Endothelial cell of umbilical vein (primary cell): ENCODE data around the gene ZNF777.

Experiments used
- CTCF ChIP-seq, 2 donors: IDR thresholded peaks; 1 replicate in 1 of 2; 2 replicates in 1 of 2; pipeline ENCODE4 v1.5.1; 2011; ENCODE audit warnings: low read length in 2 of 2, mild to moderate bottlenecking in 2 of 2, moderate library complexity in 2 of 2, control low read depth in 1 of 2, inconsistent platforms in 1 of 2, low read depth in 1 of 2; ENCODE audit not compliant: insufficient read depth in 1 of 2; ENCODE audit errors: extremely low read depth in 1 of 2
- EZH2 ChIP-seq: IDR thresholded peaks from 2 replicates; pipeline ENCODE4 v1.6.1; 2012; ENCODE audit warnings: borderline replicate concordance, low read depth, mild to moderate bottlenecking, moderate library complexity, low read length, inconsistent platforms; ENCODE audit not compliant: severe bottlenecking
- FOS ChIP-seq: IDR thresholded peaks from 2 replicates; pipeline ENCODE4 v1.6.1; 2011; ENCODE audit warnings: mild to moderate bottlenecking, low read length, moderate library complexity, borderline replicate concordance; ENCODE audit not compliant: insufficient read depth
- GATA2 ChIP-seq: IDR thresholded peaks from 2 replicates; pipeline ENCODE4 v1.7.0; 2011; ENCODE audit warnings: low read depth, mild to moderate bottlenecking, moderate library complexity, mixed read lengths, low read length; ENCODE audit not compliant: insufficient read length, insufficient read depth
- JUN ChIP-seq: IDR thresholded peaks from 2 replicates; pipeline ENCODE4 v1.6.1; 2011; ENCODE audit warnings: borderline replicate concordance, low read depth; ENCODE audit not compliant: insufficient read length, insufficient read depth
- MAX ChIP-seq: IDR thresholded peaks from 2 replicates; pipeline ENCODE4 v1.6.1; 2011; ENCODE audit not compliant: insufficient read depth, insufficient read length
- MYC ChIP-seq: IDR thresholded peaks from one replicate; pipeline ENCODE4 v1.6.1; 2011; ENCODE audit warnings: mild to moderate bottlenecking, low read depth, low read length
- POLR2A ChIP-seq: IDR thresholded peaks from 2 replicates; pipeline ENCODE4 v1.6.1; 2012; ENCODE audit warnings: low read depth, mild to moderate bottlenecking, control low read depth, low read length
- POLR2AphosphoS5 ChIP-seq: IDR thresholded peaks from 2 replicates; pipeline ENCODE4 v1.6.1; 2012; ENCODE audit warnings: low read depth, mild to moderate bottlenecking, control low read depth, low read length, moderate library complexity; ENCODE audit not compliant: insufficient read depth

GRCh38 chr7:149397470-149398043 is 63.3 kb downstream of the ZNF777 start:
- no peak for TF ChIP-seq CTCF (IDR thresholded peaks at IDR 0.05; ENCODE audit: extremely low read depth in 1 of 2, insufficient read depth in 1 of 2, low read depth in 1 of 2, low read length in 2 of 2)
- TF ChIP-seq MYC = no peak
- no peak for TF ChIP-seq POLR2A
- no peak for TF ChIP-seq EZH2
- TF ChIP-seq FOS = no peak
- no peak for TF ChIP-seq MAX
- no peak for TF ChIP-seq POLR2AphosphoS5
- TF ChIP-seq JUN = no peak
- no peak for TF ChIP-seq GATA2
